GM21786 (cell line): Measurements from ENCODE around the gene PDZD7.

Source experiments
- ATAC-seq: cut with Tn5 transposase; IDR thresholded peaks from one replicate; pipeline ENCODE4 v1.9.1; 2021; ENCODE audit not compliant: unreplicated experiment

The PDZD7 gene

DNA sequence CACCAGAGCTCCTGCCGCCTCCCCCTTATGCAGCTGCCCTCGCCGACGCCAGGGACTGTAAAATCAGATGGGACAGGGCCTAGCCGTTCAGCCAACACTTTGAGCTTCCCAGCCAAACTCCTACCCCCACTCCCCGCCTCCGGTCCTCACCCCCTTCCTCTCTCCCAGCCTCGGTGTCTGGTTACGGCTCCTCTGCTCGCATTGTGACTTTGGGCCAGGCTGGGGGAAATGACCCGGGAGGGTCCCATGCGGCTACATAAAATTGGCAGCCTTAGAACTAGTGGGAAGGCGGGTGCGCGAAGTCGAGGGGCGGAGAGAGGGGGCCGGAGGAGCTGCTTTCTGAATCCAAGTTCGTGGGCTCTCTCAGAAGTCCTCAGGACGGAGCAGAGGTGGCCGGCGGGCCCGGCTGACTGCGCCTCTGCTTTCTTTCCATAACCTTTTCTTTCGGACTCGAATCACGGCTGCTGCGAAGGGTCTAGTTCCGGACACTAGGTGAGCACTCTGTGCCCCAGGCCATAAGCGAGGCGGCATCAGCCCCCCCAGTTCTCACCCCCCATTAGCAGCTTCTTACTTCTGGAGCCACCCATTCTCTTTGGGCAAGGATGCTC lies 30.8 kb upstream of the PDZD7 start, which contains the start of gene KAZALD1:
Gene KAZALD1 (plus strand): TSS at position 366 of the 608 bp plus-strand sequence. CDS start 604 bp downstream, outside the sequence.
- no peak for ATAC-seq

DNA sequence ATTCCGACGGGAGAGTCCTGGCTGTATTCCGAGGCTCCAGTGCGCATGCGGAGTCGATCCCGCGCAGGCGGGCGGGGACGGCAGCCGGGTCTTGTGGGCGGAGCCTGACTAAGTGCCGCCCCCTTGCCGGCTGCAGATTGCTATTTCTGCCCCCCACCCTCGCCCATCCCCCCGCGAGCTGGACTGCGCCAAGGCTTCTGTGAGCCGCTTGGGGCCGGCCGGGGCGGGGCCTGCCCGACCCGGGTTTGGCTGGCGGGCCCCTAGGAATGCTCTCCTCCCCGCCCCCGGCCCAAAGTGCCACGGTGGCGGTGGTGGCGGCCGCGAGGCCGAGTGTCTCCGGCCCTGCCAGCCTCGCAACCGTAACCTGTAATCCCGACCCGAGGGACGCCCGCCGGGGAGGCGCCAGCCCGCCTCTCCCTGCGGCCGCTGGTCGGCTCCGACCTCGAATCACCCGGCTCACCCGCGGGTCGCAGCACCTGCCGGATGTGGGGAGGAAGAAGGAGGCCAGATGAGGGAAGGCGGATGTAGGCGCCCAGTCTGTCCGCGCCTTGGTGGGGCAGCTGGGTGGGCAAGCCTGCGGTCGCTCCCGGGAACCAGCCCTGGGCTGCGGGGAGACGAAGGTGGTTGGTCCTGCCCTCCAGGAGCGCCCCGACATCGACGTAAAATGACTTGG lies 30.2 kb upstream of the PDZD7 start:
- ATAC-seq, result peak; percentile 56

DNA sequence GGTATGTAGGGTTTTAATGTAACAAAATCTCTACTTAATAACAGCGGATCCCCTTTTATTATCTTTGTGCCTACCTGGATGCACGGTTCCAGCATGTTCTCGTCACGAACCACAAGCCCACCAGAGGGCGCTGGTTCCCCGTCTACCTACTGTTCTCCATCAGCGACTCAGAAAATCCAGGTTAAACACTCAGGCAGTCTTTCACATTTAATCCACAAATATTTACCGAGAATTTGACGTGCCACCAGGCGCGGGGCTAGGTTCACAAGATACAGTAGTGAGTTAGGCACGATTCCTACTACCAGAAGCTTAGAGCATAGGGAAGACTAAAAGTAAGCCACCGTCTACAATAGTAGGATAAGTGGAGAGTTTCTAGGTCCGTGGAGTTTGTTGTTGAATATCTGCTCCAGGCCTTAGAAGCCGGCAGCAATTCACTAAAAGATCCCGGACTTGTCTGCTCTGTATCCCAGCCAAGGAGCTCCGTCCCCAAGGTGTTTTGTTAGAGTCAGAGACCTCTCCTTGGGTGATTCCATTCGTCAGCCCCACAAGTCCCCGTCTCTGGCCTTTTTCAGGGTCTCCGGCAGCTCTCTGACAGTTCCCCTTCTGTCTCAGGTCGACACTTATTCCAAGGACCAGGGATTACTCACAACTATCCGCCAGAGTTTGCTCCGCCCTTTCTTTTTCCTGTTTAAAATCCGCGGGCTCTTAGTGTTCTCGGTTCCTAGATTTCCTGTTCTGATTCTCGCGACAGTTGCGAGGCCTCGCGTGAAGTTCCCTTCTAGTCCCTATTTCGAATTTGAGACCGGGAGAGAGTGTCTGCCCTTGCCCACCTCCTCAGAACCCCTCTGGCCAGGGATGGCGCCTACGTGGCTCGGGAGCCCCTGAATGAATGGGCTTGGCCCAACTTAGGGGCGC lies 29.4 kb upstream of the PDZD7 start:
- ATAC-seq, result peak; percentile 38

DNA sequence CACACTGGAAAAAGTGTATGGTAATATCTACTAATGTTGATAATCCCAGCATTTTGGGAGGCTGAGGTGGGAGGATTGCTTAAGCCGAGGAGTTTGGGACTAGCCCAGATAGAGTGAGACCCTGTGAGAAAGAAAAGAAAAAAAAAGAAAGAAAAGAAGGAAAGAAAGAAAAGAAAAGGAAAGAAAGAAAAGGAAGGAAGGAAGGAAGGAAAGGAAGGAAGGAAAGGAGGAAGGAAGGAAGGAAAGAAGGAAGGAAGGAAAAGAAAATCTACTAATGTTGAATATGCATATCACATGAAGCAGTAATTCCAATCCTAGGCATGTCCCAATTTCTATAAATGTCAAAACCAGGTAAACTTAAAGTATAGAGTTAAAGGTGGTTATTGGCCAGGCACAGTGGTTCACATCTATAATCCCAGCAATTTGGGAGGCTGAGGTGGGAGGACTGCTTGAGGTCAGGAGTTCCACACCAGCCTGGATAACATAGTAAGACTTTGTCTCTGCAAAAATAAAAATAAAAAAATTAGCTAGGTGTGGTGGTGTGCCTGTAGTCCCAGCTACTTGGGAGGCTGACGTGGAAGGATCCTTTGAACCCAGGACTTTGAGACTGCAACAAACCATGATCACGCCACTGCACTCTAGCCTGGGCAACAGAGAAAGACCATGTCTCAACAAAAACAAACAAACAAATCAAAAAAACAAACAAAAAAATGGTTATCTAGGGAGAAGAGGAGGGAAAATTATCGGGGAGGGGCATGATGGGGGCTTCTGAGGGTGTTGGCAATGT lies 25.6 kb upstream of the PDZD7 start:
- ATAC-seq, result no peak

DNA sequence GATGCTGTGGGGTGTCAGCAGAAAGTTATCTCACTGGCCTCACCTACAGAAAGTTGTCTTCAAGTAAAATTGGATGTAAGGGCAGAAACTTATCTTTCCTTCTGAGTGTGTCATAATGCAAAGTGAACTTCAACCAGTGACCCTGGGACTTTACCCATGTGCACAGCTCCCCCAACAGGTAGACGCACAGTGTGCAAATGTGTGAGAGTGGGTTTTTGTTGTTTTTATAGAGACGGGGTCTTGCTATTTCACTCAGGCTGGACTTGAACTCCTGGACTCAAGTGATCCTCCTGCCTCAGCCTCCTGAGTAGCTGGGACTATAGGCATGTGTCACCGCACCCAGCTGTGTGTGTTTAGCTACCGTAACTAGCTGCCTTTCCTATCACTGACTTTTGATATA lies 24.5 kb upstream of the PDZD7 start:
- no peak for ATAC-seq

DNA sequence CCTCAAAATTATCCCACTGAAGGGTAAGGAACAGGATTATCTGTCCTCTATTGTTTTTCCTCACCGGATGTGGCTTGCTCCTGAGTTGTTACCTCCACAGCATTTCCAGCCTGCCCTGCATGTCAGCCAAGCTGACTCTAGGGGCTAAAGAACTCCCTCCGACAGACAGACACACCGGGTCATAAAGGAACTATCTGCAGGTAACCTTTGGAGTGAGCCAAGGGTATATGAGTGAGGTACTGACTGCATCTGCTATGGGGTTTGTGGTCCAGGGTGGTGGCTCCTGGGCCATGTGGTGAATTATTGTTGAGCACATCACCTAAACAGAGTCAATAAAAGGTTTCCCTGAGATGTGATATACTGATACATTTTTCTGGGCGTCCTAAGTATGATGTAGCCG lies 23.9 kb upstream of the PDZD7 start:
- no peak for ATAC-seq

DNA sequence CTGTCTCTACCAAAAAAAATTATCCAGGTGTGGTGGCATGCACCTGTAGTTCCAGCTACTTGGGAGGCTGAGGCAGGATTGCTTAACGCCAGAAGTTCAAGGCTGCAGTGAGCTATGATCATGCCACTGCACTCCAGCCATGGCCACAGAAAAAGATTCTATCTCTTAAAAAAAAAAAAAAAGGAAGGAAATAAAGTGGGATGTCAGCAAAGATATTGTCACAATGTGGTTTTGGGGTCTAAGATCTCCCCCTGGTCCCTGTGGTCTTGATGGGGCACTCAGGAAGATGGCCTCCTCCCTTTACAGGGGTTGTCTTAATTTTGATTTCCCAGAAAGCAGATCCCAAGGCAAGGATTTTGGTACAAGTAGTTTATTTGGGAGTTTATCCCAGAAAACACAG lies 23.4 kb upstream of the PDZD7 start:
- no peak for ATAC-seq

DNA sequence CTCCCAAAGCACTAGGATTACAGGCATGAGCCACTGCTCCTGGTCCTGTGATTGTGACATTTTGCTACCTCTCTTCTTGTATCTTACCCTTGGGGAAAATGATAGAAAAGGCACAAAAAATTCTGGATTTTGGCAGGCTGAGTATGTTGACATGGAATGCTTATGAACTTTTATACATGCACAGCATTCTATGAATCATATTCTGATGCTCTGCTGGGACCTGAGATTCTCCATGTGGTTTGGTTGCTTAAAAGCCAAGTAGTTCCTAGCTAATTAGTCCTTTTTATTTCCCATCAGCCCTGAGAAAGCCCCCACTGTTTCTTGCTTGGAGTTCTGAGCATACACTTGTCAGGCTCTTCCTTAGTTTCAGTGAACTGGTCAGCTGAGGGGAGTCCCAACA lies 22.6 kb upstream of the PDZD7 start:
- no peak for ATAC-seq

DNA sequence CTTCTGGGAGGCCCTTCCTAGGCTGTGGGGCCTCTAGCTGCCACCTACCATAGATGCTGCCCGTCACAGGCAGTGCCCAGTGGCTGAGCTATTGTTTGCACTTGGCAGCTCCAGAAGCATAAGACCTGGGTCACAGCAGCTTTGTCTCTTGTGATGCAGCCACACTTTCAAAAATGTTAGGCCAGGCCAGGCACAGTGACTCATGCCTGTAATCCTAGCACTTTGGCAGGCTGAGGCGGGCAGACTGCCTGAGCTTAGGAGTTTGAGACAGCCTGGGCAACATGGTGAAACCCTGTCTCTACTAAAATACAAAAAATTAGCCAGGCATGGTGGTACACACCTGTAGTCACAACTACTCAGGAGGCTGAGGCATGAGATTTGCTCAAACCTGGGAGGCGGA lies 21.4 kb upstream of the PDZD7 start:
- no peak for ATAC-seq

DNA sequence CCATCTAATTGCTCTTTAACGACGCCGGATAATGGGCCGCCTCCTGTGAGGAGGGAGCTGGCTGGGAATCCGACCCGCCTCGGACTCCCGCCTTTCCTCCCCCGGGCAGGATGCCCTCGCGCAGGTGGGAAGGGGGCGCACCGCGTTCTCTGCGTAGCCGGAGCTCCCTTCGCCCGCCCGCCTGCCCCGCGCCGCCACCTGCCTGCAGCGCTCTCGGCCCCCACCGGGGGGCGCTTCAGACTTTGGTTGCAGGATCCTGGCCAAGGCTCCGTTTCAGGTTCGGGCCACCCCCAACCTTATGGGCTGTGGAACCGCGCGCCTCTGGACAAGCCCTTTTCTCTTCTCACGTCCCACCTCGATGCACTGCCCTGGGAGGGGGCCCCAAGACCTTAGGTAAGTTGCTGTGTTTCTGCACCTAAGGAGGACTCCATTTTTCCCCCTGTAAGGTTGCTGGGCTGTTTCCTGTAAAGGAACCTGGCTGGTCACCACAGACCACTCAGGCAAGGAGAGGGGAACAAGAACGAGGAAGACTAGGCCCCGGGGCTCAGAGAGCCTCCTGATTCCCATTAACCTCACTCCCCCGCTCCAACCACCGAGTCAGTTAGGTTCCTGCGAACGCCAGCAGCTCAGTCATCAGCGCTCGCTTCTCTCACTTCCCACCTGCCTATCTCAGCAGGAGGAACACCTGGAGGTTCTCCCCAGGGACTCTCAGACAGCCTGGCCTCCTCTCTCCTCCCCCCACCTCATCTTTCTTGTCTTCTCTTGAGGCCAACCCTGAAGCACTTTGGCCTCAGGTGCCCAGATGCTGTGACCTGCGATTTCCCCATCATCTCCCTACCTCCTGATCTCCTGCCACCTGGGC lies 19.5 kb upstream of the PDZD7 start:
- ATAC-seq, result no peak

DNA sequence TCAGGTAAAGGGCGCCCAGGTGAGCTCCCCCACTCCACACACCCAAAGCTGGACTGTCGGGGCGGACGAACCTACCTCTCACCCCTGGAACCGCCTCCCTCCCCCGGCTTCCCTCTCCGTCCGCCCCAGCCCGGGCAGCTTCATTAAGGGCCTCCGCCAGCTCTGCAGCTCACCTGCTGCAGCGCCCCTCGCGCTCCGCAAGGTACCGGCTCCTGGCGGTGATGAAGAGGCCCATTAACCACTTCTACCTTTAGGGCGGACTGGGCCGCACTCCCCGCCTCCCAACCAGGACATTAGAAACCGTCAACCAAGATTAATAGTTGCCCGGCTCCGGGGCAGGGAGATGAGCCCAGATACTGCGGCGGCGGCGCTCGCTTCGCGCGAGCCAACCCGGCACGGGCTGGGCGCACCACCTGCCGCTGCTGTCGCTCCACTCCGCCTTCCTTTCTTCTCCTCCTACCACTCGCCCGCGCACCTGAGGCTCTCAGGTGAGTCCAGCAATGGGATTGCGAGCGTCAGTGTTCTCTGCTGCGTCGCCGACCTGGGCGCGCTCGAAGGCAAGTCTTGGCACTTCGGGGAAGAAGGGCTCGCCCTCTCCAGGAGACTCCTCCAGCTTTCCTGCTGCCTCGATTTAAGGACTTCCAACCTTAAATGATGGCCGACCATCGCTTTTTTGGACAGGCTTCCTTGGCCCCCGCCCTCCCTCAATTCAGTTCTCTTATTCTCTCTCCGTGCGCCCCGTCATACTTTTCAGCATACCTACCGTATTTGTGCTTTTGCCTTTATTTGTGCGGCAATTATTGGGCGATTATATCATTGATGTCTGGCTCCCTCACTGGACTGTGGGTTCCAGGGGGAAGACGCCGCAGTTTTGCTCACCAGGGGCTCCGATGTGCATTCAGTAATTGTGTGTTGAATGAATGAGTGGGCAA lies 17.3 kb upstream of the PDZD7 start:
- ATAC-seq, result no peak

DNA sequence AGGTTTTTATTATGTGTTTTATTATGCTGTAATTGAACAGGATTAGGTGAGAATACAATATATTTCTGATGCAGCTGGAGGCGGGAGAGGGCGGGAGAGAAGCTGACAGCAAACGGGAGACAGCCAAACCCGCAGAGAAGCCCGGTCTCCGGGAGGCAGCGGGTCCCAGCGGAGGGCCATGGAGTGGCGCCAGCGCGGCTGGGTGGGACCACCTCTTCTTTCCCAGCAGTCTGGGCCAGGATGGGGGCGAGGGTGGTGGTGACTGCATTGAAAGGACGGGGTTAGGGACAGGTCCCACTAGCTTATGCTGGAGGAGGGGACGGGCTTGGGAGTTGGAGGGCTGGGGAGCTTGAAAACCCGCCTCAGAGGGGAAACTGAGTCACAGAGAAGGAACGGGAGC lies 16.3 kb upstream of the PDZD7 start:
- no peak for ATAC-seq

DNA sequence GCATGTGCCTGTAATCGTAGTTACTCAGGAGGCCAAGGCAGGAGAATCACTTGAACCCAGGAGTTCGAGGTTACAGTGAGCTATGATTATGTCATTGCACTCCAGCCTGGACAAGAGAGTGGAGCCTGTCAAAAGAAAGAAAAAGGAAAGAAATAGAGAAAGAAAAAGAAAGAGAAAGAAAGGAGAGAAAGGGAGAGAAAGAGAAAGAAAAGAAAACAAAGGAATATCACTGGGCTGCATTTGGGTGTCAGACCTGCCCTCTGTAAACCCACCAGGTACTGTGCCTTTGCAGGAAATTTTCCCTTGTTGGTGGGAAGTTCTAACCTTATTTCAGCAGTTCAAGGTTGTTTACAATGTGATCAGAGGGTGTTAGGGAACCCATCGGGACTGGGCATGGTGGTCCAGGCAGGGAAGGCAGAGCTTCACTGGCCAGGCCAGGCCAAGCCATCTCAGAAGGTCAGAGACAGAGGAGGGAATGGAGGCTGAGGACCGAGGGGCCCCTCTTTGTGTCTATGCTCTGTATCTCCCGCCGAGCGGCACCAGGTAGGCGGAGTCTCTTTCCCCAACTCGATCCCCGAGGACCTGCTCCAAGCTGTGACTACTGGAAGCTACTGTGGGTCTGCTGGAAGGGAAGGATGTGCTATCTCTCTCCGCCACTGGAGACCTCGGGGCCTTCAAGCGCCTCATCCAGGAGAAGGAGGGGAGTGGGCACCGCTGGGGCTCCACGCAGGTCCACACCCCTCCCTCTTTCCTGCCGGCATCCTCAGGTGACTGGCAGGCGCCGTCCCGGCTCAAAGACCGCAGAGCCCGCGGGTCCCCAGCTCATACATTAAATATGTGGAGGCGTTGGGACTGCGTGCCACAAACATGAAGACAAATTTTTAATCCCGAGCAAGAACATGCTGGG lies 15.7 kb upstream of the PDZD7 start:
- ATAC-seq, result no peak

DNA sequence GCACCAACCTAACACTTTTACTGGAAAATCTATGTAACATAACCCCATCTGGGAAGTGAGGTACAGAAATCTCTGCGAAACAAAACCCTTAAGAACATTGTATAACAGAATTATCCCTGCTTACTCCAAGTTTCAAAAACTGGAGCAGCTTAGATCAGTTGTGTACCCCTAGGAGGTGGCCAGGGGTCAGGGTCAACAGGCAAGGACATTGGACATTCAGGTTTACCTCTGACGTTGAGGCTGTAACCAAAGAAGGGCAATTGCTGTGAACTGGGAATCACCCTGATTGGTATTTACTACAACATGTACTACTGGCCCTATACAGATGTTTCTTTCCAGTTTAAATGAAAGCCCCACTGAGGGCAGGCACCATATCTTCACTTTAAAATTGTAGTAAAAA lies 13.2 kb upstream of the PDZD7 start:
- ATAC-seq, result no peak

DNA sequence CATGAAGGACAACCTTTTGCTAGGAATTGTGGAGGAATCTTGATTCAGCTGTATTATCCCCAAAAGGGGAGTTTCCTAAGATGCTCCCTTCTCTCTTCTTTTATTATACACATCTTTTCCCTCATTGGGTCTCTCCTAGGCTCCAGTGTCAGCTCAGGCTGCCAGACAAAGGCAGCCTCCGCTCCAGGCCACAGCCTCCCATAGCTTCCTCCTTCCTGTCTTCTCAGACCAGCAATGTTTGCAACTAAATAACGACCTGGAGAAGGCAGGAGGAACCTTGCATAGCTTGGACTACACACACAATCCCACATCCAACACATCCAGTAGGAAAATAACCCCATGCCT lies 12.4 kb upstream of the PDZD7 start:
- no peak for ATAC-seq

DNA sequence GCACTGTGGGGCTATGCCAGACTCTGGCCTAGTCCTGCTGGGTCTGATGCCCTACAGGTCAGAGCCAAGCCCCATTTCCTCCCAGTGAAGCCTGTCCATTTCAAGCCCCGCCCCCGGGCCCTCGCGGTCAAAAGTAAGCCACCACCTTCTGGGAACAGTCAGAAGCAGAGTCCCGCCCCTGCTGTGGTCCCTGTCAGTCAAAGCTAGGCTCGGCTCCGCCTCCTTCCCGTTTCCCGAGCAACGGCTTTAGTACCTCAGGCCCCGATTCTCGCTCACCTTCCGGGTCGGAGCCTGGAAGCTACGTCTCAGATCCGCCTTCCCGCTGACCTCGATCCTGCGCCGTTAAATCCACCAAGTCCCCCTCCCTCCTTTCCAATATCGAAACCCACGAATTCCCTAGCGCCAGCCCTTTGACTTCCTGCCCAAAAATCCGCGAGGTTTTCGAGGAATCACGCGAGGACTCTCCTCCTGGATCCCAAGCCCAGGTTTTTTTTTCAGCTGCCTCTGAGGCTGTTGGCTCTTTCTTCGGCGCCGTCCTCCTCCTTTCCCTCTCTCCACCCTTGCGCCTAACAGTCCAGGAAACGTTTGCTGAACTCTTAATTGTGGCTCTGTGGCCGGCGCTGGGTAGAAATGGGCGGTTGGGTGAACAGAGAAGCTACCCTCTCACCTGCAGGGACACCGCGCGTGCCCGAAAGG lies 11.9 kb upstream of the PDZD7 start:
- ATAC-seq, result peak; percentile 97

DNA sequence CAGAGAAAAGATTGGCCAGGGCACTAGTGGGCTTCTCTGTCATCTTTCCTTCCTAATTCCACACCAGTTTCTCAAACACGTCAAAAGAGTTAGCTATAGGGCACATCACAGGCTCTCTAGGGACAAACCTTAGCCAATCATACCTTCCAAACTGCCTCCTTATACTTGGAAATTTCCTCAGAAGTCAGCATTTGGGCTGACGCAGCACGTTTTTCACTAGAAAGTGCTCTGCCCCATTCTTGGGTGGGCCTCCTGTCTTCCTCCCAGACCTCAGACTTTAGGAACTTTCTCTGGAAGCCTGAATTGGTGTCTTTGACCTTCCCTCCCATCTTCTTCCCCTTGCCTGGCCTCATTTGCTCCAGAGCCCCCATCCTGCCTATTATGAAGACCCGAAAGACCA lies 11.2 kb upstream of the PDZD7 start:
- ATAC-seq, result no peak
